ENCODE measurements around the gene CPED1. TPM values are rescaled to one million over a fixed set of nuclear protein-coding genes. Genes with fewer than 3 reads are reported as not detected.

Gene CPED1
- total and polyA plus RNA-seq, 2 experiments from 2014 or later = 0.17 to 0.47 TPM

DNA sequence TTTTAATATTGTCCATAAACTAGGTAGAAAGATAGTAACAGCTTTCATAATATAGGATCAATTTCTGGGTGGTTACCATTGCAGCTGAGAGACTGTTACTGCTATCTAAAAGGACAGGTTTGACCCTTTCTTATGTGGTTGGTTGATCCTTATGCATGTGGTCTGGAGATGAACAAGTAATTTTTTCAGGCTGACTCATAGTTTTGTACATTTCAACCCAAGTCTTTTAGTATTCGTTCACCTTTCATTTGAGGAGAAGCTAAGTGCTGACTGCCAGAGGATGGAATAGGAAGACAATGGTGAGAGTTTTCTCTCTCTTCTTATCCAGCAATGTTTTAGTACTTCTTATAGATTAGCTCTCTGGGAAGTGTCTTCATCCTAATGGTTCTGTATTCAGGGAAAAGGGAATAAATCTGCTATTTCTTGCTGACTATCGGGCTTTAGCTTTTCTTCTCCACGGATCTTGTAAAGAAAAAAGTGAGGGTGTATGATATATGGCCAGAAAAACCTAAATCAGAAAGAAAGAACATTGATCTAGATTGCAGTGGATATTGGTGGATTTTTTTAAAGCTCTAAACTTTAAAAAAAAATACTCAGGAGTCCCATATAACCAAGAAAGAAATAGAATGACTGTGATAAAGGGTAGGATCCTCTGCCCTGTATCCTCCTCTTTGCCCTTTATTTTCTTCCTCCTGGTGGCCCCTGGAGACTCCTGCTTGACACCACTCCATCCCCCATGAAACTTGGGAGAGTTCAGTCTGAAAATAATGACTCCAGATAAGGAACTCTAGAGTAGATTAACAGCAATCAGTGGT lies 88.0 kb downstream of the CPED1 start:
- no peak for TF ChIP-seq NANOG (IDR thresholded peaks at IDR 0.05; ENCODE audit: borderline replicate concordance)
- TF ChIP-seq, protein P1, sequence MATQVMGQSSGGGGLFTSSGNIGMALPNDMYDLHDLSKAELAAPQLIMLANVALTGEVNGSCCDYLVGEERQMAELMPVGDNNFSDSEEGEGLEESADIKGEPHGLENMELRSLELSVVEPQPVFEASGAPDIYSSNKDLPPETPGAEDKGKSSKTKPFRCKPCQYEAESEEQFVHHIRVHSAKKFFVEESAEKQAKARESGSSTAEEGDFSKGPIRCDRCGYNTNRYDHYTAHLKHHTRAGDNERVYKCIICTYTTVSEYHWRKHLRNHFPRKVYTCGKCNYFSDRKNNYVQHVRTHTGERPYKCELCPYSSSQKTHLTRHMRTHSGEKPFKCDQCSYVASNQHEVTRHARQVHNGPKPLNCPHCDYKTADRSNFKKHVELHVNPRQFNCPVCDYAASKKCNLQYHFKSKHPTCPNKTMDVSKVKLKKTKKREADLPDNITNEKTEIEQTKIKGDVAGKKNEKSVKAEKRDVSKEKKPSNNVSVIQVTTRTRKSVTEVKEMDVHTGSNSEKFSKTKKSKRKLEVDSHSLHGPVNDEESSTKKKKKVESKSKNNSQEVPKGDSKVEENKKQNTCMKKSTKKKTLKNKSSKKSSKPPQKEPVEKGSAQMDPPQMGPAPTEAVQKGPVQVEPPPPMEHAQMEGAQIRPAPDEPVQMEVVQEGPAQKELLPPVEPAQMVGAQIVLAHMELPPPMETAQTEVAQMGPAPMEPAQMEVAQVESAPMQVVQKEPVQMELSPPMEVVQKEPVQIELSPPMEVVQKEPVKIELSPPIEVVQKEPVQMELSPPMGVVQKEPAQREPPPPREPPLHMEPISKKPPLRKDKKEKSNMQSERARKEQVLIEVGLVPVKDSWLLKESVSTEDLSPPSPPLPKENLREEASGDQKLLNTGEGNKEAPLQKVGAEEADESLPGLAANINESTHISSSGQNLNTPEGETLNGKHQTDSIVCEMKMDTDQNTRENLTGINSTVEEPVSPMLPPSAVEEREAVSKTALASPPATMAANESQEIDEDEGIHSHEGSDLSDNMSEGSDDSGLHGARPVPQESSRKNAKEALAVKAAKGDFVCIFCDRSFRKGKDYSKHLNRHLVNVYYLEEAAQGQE (IDR thresholded peaks at IDR 0.05; ENCODE audit: unreplicated experiment) = no peak
- DNase-seq (ENCODE audit: low spot score) (no peak), ATAC-seq (no peak)
- no peak overlapping the region for H3K4me2 ChIP-seq
- Mint-ChIP-seq H3K36me3 (ENCODE audit: low read depth) (no peaks in the 10 kb centered on the region), H3K27me3 (ENCODE audit: insufficient read depth, low read depth, poor library complexity) (no peaks in the 10 kb centered on the region), H3K9me3 (no peaks in the 10 kb centered on the region), H3K4me3 (no peak overlapping the region), H3K27ac (no peak overlapping the region), H3K4me1 (peaks cover 7% of the 10 kb centered on the region; the same call in 2 of the 3 replicates)
- peaks cover 6% of the 10 kb centered on the region; the same call in 1 of the 2 replicates for H3K4me1 ChIP-seq (ENCODE audit: insufficient read depth)
- H3K27me3 ChIP-seq (ENCODE audit: insufficient read depth) = no peaks in the 10 kb centered on the region
- no peak overlapping the region for H3K4me3 ChIP-seq
- H3K36me3 ChIP-seq (ENCODE audit: insufficient read depth) = no peaks in the 10 kb centered on the region
- peaks cover 9% of the 10 kb centered on the region; the same call in 1 of the 2 replicates for H3K9me2 ChIP-seq (ENCODE audit: insufficient read depth)
- H3F3A ChIP-seq (replicated peaks; ENCODE audit: low read depth) = no peaks in the 10 kb centered on the region
- H4K20me1 ChIP-seq (replicated peaks; ENCODE audit: insufficient read depth) = no peaks in the 10 kb centered on the region
- H2AFZ ChIP-seq = no peak overlapping the region; the same call in 1 of the 2 replicates
- H3K79me2 ChIP-seq (replicated peaks; ENCODE audit: insufficient read depth) = no peaks in the 10 kb centered on the region
- no peak overlapping the region for H3K27ac ChIP-seq (ENCODE audit: low read depth)

DNA sequence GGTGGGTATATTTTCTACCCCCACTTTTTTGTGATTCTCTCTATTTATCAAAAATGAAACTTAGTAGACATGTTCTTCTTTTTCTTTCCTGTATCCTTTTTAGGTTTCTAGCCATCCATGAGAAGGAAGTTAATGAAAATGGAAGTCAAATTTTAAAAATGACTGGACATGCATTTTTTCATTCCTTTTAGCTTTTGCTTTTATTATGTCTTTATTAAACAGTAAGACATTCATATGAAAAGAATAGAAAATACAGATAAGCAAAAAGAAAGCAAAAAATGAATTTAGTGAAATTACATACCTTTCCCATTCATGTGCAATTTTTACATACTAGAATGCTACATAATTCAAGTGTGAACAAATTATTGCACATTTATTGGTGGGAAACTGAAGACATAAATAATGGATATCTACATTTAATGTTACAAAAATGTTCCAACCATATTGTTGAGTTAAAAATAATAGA lies 88.7 kb downstream of the CPED1 start:
- DNase-seq (ENCODE audit: low spot score) (no peak), ATAC-seq (no peak)
- H2AFZ ChIP-seq = no peak overlapping the region; the same call in 1 of the 2 replicates
- H3K27ac ChIP-seq (ENCODE audit: low read depth) = no peak overlapping the region
- H3K27me3 Mint-ChIP-seq (ENCODE audit: insufficient read depth, low read depth, poor library complexity) = no peaks in the 10 kb centered on the region
- no peak overlapping the region for H3K4me3 ChIP-seq
- H3K27ac Mint-ChIP-seq = no peak overlapping the region
- no peaks in the 10 kb centered on the region for H3K36me3 Mint-ChIP-seq (ENCODE audit: low read depth)
- H3K36me3 ChIP-seq (ENCODE audit: insufficient read depth) = no peaks in the 10 kb centered on the region
- H3K27me3 ChIP-seq (ENCODE audit: insufficient read depth) = no peaks in the 10 kb centered on the region
- no peak overlapping the region for H3K4me3 Mint-ChIP-seq
- no peaks in the 10 kb centered on the region for H3K9me3 Mint-ChIP-seq
- H3K79me2 ChIP-seq (replicated peaks; ENCODE audit: insufficient read depth) = no peaks in the 10 kb centered on the region
- peaks cover 6% of the 10 kb centered on the region; the same call in 1 of the 2 replicates for H3K4me1 ChIP-seq (ENCODE audit: insufficient read depth)
- peaks cover 7% of the 10 kb centered on the region; the same call in 2 of the 3 replicates for H3K4me1 Mint-ChIP-seq
- H3F3A ChIP-seq (replicated peaks; ENCODE audit: low read depth) = no peaks in the 10 kb centered on the region
- no peaks in the 10 kb centered on the region for H4K20me1 ChIP-seq (replicated peaks; ENCODE audit: insufficient read depth)
- H3K4me2 ChIP-seq = no peak overlapping the region
- peaks cover 9% of the 10 kb centered on the region; the same call in 1 of the 2 replicates for H3K9me2 ChIP-seq (ENCODE audit: insufficient read depth)
- TF ChIP-seq EZH2phosphoT487 (IDR thresholded peaks at IDR 0.05; ENCODE audit: unreplicated experiment) (no peak), JUNB (IDR thresholded peaks at IDR 0.05; ENCODE audit: unreplicated experiment) (no peak)
- TF ChIP-seq, protein P2, sequence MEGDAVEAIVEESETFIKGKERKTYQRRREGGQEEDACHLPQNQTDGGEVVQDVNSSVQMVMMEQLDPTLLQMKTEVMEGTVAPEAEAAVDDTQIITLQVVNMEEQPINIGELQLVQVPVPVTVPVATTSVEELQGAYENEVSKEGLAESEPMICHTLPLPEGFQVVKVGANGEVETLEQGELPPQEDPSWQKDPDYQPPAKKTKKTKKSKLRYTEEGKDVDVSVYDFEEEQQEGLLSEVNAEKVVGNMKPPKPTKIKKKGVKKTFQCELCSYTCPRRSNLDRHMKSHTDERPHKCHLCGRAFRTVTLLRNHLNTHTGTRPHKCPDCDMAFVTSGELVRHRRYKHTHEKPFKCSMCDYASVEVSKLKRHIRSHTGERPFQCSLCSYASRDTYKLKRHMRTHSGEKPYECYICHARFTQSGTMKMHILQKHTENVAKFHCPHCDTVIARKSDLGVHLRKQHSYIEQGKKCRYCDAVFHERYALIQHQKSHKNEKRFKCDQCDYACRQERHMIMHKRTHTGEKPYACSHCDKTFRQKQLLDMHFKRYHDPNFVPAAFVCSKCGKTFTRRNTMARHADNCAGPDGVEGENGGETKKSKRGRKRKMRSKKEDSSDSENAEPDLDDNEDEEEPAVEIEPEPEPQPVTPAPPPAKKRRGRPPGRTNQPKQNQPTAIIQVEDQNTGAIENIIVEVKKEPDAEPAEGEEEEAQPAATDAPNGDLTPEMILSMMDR (conservative IDR thresholded peaks at IDR 0.05; ENCODE audit: low read depth in 2 of 2) = no peak
- TF ChIP-seq, protein P1 (IDR thresholded peaks at IDR 0.05; ENCODE audit: unreplicated experiment) = no peak

All from GM23338 (cell line).